Stimulated activated CD4-positive, alpha-beta T cell treated with anti-CD3 and anti-CD28 coated beads, Interleukin-4, amount 100 ng/mL, for 48 hours (primary cell): ENCODE data around the gene APIP.

ENCODE experiments used
- DNase-seq, 2 donors: peaks; one replicate each; pipeline ENCODE4 v3.0.0-alpha.2; 2020; ENCODE audit warnings: low read depth in 2 of 2

The APIP gene, protein sequence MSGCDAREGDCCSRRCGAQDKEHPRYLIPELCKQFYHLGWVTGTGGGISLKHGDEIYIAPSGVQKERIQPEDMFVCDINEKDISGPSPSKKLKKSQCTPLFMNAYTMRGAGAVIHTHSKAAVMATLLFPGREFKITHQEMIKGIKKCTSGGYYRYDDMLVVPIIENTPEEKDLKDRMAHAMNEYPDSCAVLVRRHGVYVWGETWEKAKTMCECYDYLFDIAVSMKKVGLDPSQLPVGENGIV

DNA sequence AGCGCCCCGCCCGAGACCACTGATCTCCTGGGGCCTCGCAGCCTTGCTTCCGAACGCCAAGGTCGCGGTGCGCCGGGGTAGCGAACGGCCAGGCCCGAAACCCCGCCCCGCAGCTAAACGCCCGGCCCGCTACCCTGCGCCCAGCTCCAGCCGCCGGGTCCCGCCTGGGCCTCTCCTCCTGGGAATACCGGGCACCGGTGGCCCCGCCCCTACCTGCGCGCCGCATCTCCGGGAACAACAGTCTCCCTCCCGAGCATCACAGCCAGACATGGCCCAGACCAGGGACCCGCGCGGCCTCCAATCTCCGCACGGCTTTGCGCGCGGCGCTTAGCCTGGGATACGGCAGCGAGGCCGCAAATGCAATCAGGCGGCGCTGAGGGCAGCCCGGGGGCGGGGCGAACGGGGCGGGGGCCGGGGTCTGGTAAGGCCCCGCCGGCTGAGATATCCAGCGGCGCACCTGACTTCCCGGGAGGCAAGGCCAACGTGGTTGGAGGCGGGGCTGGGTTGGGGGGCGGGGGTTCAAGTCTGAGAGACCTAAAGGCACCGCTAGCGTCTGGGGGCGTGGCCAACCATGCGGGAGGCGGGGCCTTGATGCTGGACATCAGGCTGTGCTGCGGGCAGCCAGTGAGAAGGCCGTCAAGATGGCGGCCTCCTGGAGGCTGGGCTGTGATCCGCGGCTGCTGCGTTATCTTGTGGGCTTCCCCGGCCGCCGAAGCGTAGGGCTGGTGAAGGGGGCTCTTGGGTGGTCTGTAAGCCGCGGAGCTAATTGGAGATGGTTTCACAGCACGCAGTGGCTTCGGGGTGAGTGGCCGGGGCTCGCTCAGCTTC lies at the start of gene APIP, which contains the start of gene PDHX:
Gene APIP (minus strand): TSS at position 365 of the 828 bp plus-strand sequence. CDS start 95 bp downstream, at position 270.
Gene PDHX (plus strand): TSS at position 604 of the 828 bp plus-strand sequence. CDS start 38 bp downstream, at position 642.
- peak; percentile 99 to 100 for DNase-seq

DNA sequence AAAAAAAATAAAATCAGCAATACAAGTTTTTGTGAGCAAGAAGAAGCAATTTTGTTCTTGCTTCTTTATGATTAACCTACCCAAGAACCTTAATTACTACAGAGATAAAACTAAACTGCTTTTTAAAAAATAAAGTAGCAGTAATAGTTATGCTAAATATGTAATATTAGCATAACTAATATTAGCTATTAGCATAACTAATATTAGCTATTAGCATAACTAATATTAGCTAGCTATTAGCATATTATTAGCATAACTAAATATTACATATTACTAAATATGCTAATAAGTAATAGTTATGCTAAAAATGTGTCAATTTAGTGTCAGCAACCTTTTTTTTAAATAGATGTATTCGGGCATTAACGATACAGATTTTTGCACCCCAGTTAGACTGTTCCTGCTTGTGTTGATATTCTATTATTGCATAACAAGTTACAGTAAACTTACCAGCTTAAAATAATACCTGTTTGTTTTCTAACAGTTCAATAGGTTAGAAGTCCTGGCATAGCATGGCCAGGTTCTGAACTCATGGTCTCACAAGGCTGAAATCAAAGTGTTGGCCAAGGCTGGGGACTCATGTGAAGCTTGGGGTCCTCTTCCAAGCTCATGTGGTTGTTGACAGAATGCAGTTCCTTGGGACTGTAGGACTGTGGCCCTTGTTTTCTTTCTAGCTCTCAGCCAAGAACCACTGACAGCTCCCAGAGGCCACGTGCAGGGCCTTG lies 48.6 kb upstream of the APIP start:
- no peak for DNase-seq

DNA sequence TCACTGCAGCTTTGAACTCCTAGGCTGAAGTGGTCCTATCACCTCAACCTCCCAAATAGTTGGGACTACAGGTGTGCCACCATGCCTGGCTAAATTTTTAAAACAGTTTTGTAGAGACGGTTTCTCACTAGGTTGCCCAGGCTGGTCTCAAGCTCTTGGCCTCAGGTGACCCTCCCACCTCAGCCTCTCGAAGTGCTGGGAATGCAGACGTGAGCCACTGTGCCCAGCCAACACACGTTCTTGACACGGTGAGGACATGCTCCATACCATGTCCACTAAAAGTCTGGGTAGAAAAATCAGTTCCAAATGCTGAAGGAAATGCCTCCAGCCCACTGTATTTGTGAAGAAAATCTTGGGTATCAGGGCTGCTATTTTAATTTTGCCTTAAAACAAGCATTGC lies 47.2 kb upstream of the APIP start:
- no peak for DNase-seq

DNA sequence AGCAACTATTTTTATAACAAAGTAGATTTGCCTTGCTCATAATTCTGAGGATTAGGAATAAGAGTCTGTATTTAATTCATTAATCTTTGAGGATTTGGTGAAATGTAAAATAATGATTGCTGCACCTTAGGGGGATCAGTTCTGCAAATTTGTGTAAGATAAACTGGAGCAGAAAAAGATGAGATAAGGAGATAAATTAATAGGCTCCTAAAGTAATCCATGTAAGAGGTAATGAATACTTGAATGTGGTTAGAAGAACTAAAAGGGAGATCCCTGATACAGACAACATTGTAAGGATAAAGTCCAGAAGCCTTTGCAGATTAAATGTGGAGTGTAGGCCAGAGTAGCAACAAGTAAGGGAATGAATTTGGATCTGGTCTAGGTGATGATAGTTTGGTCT lies 45.9 kb upstream of the APIP start:
- no peak for DNase-seq

DNA sequence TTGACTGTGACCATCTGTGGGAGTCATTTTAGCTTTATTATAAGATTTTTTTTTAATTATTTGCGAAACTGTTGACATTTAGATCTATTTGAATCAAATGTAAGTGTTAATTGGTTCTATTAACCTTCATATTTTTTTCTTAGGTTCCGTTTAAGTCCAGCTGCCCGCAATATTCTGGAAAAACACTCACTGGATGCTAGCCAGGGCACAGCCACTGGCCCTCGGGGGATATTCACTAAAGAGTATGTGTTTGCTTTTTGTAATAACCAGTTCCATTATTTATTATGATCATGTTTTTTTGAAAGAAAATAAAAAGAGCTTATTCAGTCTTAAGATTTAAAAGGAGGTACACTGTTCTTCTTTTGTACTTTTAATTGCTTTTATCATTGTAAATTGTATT lies 44.1 kb upstream of the APIP start:
- DNase-seq: no peak

DNA sequence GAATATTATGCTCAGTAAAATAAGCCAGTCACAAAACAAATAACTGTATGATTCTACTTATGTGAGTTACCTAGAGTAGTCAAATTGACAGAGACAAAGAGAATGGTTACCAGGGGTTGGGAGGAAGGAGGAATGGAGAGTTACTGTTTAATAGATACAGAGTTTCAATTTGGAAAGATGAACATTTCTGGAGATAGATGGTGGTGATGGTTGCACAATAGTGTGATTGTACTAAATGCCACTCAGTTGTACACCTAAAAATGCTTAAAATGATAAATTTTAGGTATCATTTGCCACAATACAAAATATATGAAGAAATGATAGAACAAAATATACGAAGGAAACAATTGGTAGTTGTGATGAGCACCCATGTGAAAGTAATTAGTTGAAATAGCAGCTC lies 43.6 kb upstream of the APIP start:
- no peak for DNase-seq

DNA sequence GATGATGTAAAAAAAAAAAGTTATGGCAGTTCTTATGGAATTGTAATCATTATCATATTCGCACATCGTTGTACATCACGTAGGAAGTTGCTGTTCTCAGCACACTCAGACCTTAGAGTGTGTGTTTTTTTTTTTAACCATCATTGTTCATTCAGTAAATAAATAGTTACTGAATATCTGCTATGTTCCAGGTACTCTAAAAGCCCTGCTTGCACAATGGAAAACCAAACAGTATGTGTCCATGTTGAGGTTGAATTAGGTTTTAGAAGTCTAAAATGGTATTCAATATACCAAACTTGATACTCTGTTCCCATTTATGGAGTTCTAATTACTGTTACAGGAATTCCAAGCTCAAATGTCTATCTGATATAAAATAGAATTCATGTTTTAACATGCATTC lies 41.4 kb upstream of the APIP start:
- DNase-seq: no peak

DNA sequence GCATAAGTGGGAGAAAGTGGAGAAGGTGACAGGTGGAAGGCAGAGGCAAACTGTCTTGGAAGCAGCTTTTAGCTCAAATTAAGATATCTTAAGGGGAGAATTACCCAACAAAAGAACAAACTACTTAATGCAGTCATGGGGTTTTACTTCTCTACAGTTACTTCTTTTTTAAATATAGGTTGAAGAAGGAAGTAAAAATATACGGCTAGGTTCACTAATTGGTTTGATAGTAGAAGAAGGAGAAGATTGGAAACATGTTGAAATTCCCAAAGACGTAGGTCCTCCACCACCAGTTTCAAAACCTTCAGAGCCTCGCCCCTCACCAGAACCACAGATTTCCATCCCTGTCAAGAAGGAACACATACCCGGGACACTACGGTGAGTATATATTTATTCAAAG lies 41.0 kb upstream of the APIP start:
- no peak for DNase-seq

DNA sequence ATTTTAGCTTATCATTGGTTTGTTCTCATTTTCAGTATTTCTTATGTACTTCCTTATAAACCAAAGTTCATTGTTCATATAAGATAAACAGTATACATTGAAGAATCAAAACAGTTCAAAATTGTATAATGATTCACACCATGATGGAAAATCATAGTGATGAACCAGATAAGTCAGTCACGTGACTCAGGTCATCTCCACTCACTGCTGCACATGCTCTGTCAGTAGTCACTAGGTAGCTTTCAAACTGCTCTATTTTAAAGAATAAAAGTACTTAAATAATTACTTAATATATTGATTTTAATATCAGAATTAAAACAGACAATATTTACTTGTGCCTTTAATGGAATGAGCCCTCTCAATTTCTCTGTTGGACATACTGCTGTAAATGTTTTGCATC lies 37.8 kb upstream of the APIP start:
- DNase-seq: no peak

DNA sequence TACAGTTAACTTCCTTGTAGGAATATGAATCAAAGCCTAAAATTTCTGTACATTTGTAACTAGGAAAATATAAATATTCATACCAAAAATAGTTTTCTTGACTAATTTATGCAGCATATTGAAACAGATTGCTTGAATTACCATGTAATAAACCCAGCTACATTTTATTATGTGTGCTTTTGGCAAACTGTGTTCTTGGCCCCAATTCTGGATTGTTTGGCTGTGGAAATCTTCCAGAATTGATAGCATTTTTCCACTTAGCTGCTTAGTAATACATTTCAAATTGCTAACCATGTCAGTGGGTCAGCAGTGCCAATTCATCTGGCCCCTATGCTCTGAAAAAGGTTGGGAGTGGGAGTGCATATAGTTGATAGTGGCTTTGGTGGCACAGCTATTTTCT lies 32.5 kb upstream of the APIP start:
- DNase-seq: no peak

DNA sequence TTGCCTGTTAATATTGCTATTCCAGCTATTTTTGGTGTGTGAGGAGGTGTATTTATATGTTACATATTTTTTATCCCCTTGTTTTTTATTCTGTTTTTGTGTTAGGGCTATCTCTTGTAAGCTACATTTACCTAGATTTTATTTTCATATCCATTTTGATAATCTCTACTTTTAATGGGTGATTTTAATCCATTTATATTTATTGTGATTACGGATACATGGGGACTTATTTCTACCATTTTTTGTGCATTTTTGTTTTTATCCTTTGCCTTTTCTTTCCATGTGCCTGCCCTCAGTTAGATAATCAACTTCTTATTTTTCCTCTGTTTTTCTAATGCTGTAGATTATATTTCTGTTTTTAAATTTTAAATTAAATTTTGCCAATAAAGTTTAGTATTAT lies 28.5 kb upstream of the APIP start:
- no peak for DNase-seq

DNA sequence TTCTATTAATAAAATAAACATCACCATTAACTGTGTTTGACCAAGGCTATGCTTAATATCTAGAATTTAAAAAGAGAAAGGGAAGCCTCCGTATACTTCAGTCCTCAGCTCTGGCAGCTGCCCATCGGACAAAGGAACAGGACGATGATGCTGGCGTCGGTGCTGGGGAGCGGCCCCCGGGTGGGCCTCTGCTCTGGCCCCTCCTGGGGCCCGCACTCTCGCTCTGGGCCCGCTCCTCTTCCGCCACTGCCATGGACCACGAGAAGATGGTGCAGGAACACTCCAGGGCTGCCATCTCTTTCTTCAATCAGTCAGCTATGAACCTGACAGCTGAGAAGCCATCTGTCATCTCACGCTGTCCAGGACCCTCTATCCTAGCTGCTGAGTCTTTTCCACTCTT lies 25.5 kb upstream of the APIP start:
- DNase-seq: no peak

DNA sequence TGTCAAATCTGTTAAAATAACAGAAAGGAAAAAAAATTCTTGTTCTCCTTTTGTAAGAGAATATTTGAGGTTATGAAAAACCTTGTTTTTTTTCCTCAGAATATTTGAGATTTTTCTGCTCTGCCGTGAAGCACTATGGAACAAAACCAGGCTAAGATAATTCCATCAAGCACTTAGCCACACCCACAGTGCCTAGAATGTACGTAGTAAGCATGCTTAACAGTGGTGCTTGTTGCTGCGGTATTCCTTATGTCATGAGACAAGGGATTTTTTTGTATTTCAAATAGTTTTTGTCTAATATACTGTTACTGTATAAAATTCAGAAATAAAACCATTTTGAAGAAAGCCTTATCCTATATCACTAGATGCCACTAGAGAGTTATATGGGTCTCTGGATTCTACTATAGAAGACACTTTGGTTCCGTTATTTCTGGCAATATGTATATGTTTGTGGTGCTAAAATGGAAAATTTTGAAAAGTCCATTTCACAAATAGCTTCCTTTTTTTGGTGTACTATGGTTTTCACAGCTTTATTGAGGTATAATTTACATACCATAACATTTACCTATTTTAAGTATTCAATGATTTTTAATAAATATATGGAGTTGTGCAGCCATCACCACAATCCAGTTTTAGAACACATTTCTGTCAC lies 24.0 kb upstream of the APIP start:
- no peak for DNase-seq

DNA sequence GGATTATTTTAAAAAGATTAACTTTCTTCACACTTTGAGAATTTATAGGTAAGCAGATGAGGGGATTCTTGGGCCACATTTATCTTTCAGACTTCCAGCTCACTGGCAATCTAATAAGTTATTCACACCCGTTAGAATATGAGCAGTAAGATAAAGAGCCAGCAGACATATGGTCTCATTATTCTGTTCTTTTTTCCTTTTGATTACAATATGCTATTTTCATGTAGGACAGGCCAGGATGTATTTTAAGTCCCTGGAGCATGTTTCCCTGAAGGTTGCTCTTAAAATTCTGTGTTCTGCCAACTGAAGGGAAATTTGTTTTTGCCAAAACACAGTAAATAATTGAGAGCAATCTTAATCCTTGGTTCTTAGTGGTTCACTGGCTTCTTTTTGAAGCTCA lies 22.4 kb upstream of the APIP start:
- DNase-seq: no peak

DNA sequence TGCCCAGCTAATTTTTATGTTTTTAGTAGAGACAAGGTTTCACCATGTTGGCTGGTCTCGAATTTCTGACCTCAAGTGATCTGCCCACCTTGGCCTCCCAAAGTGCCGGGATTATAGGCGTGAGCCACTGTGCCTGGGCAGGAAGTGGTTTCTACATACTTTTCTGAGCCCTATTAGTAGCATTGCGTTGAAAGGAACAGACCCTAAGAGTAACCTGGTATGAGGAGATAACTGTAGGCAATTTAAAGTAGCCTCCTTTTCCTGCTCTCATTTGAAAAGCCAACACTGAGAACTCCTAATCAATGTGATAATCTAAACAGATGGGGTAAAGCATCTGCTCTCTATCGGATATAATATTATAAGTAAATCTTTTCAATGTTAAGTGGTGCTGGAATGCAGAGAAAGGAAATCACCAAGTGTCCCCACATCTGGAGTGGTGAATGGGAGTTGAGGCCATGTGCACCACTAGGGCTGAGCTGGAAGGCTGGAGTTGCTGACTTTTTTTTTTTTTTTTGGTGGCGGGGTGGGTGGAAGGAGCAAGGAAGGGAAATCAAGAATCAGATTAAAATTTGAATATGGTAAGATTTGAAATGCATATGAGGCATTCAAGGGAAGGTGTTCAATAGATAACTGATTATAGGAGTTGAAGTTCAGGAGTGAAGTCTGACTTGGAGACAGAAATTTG lies 20.9 kb upstream of the APIP start:
- DNase-seq: no peak

DNA sequence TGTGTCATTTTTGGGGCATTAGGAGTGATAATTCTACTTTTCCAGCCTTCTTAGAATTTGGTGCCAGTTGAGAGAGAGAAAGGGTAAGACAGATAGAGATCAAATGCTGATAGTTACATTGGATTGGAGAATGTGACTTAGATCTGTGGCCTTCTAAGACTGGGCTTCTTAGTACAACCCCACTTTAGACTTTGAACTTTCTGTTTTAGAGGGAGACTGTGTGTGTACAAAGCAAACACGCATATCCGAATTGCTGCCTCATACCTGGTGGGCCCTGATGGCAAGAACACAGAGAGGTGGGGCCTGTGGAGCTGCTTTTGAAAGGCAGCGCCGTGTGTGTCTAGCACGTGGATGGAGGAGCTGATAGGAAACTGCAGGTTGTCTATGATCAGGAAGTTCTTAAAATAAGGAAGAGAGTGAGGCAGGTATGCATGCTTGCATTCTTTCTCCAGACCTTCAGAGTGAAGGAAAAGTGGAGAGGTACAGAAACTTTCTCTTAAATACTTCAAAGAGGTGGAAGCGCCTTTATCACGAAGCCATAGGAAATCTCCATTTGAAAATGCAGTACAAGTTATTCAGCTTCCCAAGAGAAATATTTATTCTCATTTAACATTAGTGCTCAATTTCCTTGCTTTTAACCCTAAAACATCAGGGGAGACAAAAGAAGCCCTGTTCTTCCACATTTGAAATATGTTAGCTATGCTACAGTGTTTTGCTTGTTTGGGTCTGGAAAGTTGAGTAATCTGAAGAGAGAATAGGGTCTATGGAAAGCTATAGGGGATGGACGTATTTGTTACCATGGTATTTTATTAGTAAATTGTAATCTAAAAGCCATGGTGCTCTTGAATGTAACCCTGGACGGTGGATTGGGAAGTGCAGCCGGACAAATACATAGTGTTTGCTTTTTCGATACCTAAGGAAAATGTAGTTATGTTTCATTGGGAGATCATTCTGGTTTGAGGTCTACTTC lies 13.9 kb upstream of the APIP start:
- DNase-seq: no peak

DNA sequence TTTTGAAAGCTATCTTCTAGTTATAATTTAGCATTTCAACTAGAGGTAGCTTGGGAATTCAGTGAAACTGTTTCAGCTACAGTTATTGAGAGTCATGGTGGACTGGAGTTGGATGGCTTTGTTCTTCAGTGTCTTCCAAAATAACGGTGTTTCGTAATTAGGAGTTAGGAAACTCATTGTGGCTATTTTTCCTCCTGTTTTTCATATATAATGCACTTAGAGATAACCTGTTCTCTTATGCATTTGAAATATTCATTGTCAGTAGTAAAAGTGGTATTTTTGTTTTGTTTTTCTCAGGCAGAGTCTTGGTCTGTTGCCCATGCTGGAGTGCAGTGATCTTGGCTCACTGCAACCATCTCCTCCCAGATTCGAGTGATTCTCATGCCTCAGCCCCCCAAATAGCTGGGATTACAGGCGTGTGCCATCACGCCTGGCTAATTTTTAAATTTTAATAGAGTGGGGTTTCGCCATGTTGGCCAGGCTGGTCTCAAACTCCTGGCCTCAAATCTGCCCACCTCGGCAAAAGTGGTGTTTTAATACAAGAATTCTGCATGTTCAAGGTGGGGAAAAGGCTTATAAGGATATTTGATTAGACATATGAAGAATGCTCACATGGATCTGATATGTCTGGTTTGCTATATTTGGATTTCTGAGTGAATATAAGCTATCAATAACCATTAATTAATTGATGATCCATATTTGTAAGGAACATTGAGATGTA lies 12.9 kb upstream of the APIP start:
- DNase-seq: no peak

DNA sequence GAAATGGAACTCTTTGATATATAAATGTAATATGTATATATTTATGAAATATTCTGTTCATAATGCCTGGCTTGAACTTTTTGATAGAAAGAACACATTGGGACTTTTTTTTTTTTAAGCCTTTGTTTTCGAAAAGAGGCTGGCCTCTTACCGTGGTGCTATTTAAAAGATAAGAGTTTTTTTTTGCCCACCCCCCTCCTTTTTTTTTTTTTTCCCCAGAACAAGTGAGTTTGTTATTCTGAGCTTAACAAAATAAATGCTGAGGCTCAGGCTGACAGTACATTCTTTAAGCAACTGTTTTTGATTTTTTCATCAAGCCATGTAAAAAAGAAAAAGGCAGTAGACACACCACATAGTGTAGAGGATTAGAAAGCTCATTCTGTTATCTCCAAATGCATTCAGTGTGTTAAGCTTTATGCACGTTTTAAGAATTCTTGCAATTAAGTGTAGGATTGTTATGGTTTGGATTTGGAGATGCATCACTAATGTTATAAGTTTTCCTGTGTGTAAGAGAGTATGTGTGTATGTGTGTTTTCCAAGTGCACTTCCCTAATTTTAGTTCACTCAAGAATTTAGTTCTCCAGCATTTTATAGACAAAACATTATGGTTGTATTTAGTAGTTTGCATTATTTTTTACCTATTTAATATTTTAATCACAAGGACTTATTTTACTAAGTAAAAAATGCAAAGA lies 12.2 kb upstream of the APIP start:
- no peak for DNase-seq

DNA sequence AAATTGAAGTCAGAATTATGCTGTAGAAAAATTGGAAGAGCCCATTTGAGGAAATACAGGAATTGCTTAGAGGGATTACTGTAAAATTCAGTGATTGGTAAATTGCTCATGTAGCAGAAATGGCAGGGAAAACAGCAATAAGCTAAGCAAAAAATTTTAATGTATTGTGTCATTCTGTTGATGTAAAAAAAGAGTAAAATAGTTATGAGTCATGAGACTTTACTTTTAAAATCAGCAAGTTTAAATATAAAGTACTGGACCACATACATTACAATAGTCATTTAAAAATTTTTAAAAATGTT lies 10.6 kb upstream of the APIP start:
- no peak for DNase-seq
